Immature natural killer cell (primary cell): Measurements from ENCODE around the gene GATAD1. TPM values are rescaled to one million over a fixed set of nuclear protein-coding genes. Genes with fewer than 3 reads are reported as not detected.
"Not testable (repeated sequence)": the region's sequence is repeated elsewhere in the genome, so short reads cannot be mapped to it uniquely, and the experiment has no call there.

Experiments used
- DNase-seq, 3 donors: peaks; one replicate each; pipeline ENCODE4 v3.0.0; 2022; ENCODE audit warnings: mixed read lengths in 1 of 3
- H3K27ac Mint-ChIP-seq, 6 donors: one replicate each; pipeline ENCODE4 v1.8.0; 2020; ENCODE audit warnings: mixed read lengths in 6 of 6, mild to moderate bottlenecking in 5 of 6, inconsistent platforms in 4 of 6, moderate library complexity in 3 of 6
- H3K27me3 Mint-ChIP-seq, 3 donors: one replicate each; pipeline ENCODE4 v1.8.0; 2020 to 2021; ENCODE audit warnings: low read depth in 3 of 3, mild to moderate bottlenecking in 3 of 3, mixed read lengths in 3 of 3, moderate library complexity in 3 of 3, inconsistent platforms in 1 of 3
- H3K36me3 Mint-ChIP-seq, 3 donors: one replicate each; pipeline ENCODE4 v1.8.0; 2020; ENCODE audit warnings: mixed read lengths in 3 of 3, inconsistent platforms in 2 of 3, mild to moderate bottlenecking in 2 of 3
- H3K4me1 Mint-ChIP-seq, 2 donors: one replicate each; pipeline ENCODE4 v1.8.0; 2020; ENCODE audit warnings: inconsistent platforms in 2 of 2, mild to moderate bottlenecking in 2 of 2, mixed read lengths in 2 of 2, moderate library complexity in 1 of 2
- H3K4me3 Mint-ChIP-seq, 5 donors: one replicate each; pipeline ENCODE4 v1.8.0; 2020; ENCODE audit warnings: mild to moderate bottlenecking in 5 of 5, mixed read lengths in 5 of 5, inconsistent platforms in 3 of 5, moderate library complexity in 3 of 5
- H3K9me3 Mint-ChIP-seq, 6 donors: one replicate each; pipeline ENCODE4 v1.8.0; 2020; ENCODE audit warnings: mild to moderate bottlenecking in 6 of 6, mixed read lengths in 6 of 6, inconsistent platforms in 4 of 6, moderate library complexity in 3 of 6
- polyA plus RNA-seq, 3 donors: library from polyadenylated mRNA; unstranded; fragments of 300-500 nt; fragmentation: Illumina TruSeq; gene quantifications; one replicate each; pipeline ENCODE4 v1.2.3, GENCODE V29; 2021

GATAD1 gene, protein sequence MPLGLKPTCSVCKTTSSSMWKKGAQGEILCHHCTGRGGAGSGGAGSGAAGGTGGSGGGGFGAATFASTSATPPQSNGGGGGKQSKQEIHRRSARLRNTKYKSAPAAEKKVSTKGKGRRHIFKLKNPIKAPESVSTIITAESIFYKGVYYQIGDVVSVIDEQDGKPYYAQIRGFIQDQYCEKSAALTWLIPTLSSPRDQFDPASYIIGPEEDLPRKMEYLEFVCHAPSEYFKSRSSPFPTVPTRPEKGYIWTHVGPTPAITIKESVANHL
- polyA plus RNA-seq = 10 to 100 TPM in 2 of 3 donors, 1 to 10 TPM in 1; 9.3 to 15.0 (median 12.2) TPM

DNA sequence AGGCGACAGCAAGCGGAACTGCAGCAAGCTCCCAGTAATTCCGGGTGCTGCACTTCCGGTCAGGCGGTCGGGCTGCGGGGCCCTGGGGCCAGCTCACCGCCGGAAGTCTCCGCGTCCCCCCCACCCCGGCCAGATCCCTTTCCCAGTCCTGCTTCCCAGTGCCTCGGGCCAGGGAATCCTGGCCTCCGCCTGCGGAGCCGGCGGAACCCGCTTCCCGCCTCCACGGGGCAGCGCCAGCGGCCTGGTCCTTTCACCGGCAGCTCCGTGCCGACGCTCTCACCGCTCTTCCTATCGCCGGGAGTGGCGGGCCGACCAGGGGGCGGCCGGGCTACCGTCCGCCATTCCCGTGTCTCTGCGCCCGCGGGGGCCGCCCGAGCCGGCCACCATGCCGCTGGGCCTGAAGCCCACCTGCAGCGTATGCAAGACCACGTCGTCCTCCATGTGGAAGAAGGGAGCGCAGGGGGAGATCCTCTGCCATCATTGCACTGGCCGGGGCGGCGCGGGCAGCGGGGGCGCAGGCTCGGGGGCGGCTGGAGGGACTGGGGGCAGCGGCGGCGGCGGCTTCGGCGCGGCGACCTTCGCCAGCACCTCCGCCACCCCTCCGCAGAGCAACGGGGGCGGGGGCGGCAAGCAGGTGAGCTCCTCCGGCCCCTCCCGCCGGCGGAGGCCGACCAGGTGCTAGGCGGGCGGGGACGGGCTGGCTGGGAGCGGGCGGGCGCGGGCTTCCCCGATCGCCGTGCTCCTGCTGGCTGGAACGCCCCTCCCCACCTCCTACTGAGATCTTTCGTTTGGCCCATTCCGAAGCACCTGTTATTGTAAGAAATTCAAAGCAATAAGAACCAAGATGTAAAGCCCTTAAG, at the start of gene GATAD1:
Gene GATAD1, plus strand, starts transcription at position 138 of the 860 bp plus-strand sequence. Its CDS starts 248 bp downstream, at position 386.
- DNase-seq = peak; percentile 84 to 87 (median 87)
- H3K4me1 Mint-ChIP-seq = peaks cover 16 to 25% of the 10 kb centered on the region in 2 donors
- H3K9me3 Mint-ChIP-seq = no peaks in the 10 kb centered on the region
- peaks cover 5 to 10% (median 5%) of the 10 kb centered on the region in 3 donors for H3K36me3 Mint-ChIP-seq
- H3K27ac Mint-ChIP-seq = peak within 1 kb of the TSS; percentile 93 to 98 (median 96)
- peaks cover 0 to 4% (median 4%) of the 10 kb centered on the region in 3 donors for H3K27me3 Mint-ChIP-seq
- peak within 1 kb of the TSS; percentile 87 to 98 (median 95) for H3K4me3 Mint-ChIP-seq

DNA sequence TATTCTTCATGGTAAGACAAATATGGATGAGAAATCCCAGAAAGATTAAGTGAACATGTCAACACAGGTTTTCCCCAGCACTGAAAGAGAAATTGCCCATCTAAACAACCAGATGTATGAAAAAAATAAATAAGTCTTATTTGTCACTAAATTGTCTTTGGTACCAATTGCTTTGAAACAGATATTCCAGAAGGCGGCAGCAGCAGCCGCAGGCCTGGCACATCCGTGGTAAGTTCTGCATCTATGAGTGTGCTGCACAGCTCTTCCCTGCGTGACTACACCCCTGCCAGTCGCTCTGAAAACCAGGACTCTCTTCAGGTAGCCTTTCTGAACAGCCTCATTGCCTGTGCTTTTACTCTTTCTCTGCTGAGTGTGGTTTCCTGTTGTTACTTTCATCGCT, 49.7 kb upstream of the GATAD1 start:
- DNase-seq = no peak

DNA sequence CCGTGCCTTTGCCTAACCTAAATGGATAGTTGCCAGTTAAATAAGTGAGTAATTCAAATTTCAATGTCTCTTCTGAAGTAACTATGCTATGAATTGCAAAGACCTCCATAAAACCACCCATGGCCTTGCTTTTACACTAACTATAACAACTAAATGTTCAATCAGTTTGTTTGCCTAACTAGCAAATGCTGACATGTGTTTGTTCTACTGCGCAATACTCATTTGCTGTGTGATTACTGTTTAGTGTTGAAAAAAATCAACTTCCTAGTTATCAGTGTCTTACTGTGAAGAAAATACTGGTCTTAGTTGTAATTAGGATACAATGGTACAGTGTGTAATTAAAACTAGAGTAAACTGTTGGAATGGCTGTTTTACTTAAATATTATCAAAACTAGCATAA, 47.3 kb upstream of the GATAD1 start:
- peaks cover 0 to 5% (median 0%) of the 10 kb centered on the region in 3 donors for H3K27me3 Mint-ChIP-seq
- H3K36me3 Mint-ChIP-seq = peaks cover 14 to 32% (median 27%) of the 10 kb centered on the region in 3 donors
- H3K9me3 Mint-ChIP-seq = no peaks in the 10 kb centered on the region
- H3K4me1 Mint-ChIP-seq = peaks cover 18 to 19% of the 10 kb centered on the region in 2 donors
- DNase-seq = no peak
- no peak overlapping the region for H3K4me3 Mint-ChIP-seq
- H3K27ac Mint-ChIP-seq = no peak overlapping the region

More for the DNA sequence above, 49.7 kb upstream of the GATAD1 start:
- H3K4me1 Mint-ChIP-seq = no peaks in the 10 kb centered on the region
- H3K27me3 Mint-ChIP-seq = no peaks in the 10 kb centered on the region
- peaks cover 14 to 32% (median 27%) of the 10 kb centered on the region in 3 donors for H3K36me3 Mint-ChIP-seq
- H3K4me3 Mint-ChIP-seq = no peak overlapping the region
- H3K27ac Mint-ChIP-seq = no peak overlapping the region
- no peaks in the 10 kb centered on the region for H3K9me3 Mint-ChIP-seq

DNA sequence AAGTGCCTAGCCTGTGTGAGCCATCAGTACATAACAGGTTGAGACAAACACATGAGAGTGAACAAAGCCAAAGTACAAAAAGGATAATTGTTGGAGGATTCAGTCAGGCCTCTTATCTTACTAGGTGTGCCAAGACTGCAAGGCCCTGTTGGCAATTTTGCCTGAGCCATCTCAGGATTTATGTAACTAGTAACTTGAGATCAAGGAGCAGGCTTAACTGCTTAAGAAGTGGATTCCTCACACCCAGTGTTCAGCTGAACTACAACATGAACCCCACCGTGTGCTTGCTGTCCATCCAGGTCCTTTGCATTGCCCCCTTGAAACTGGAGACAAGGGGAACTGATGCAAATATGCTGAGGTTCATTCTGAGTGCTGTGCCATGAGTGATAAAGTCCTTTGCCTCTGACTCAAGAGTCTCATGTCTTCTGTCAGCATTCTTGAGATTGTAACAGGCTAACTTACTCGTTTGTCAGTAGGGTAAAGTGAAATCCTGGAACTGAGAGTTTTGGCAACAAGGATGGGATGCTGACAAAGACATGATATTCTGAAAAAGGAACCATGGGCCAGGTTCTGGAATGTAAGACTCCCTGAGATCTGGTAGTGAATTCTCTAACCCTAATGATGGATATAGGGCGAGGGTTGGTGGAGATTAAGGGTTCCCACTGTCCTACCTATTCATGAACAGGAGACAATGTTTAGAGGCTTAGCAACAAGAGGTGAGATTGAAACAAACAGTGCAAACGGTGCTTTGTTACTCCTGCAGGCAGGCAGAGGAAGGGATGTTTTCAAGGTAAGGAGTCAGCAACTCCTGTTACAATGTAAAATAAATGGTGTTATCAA, 44.1 kb upstream of the GATAD1 start:
- peaks cover 0 to 5% (median 0%) of the 10 kb centered on the region in 3 donors for H3K27me3 Mint-ChIP-seq
- no peak for DNase-seq
- H3K9me3 Mint-ChIP-seq = no peaks in the 10 kb centered on the region
- H3K27ac Mint-ChIP-seq = peak overlapping the region in 5 of 6 donors; percentile 41 to 77 (median 71)
- H3K4me1 Mint-ChIP-seq = peaks cover 18 to 19% of the 10 kb centered on the region in 2 donors
- peaks cover 7 to 19% (median 16%) of the 10 kb centered on the region in 3 donors for H3K36me3 Mint-ChIP-seq
- H3K4me3 Mint-ChIP-seq = peak overlapping the region in 4 of 5 donors; percentile 63 to 78 (median 70)

DNA sequence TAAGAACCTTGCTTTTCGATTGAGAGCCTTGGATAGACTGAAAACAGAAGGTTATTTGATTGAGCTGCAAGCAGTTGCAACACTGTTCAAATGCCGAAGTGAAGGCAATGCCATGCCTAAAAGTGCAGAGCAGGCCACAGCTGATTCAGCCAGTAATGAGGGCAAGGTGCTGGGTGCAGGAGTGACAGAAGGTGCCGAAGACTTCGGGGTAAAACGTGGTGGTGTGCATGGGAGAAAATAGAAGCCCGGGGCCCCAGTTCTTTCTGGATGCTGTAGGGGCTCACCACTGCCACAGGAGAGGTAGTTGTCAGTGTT, 43.6 kb upstream of the GATAD1 start:
- peak overlapping the region; percentile 40 to 78 (median 65) for H3K4me3 Mint-ChIP-seq

DNA sequence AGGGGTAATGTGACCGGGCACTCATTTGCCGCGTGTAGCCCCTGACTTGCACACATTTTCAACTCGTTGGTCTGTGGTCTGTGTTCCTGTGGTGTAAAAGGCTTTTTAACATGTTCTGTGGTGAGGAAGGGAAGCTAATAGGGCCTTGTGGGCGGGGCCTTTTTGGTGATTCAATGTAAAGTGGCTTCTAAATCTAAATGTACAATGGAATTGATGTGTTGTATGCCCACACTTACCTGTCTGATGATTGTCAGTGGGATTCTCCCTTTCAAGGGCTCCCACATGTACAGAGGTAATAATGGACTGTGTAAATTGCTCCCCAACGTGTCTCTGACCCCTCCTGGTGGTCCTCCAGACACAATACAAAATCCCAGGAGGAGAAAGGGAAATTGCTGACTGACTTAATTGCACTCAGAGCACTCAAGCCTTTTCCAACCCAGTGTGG, 43.1 kb upstream of the GATAD1 start:
- H3K9me3 Mint-ChIP-seq = no peaks in the 10 kb centered on the region
- H3K4me1 Mint-ChIP-seq = peaks cover 18 to 19% of the 10 kb centered on the region in 2 donors
- peaks cover 0 to 5% (median 0%) of the 10 kb centered on the region in 3 donors for H3K27me3 Mint-ChIP-seq
- peaks cover 0 to 10% (median 7%) of the 10 kb centered on the region in 3 donors for H3K36me3 Mint-ChIP-seq
- DNase-seq = peak; percentile 60 to 70 (median 64)
- H3K4me3 Mint-ChIP-seq = peak overlapping the region; percentile 40 to 78 (median 65)
- peak overlapping the region; percentile 58 to 86 (median 74) for H3K27ac Mint-ChIP-seq

More for the DNA sequence above, 43.6 kb upstream of the GATAD1 start:
- DNase-seq = no peak
- Mint-ChIP-seq H3K27me3 (peaks cover 0 to 5% (median 0%) of the 10 kb centered on the region in 3 donors), H3K27ac (peak overlapping the region; percentile 58 to 86 (median 74)), H3K4me1 (peaks cover 18 to 19% of the 10 kb centered on the region in 2 donors), H3K9me3 (no peaks in the 10 kb centered on the region), H3K36me3 (peaks cover 2 to 13% (median 10%) of the 10 kb centered on the region in 3 donors)

DNA sequence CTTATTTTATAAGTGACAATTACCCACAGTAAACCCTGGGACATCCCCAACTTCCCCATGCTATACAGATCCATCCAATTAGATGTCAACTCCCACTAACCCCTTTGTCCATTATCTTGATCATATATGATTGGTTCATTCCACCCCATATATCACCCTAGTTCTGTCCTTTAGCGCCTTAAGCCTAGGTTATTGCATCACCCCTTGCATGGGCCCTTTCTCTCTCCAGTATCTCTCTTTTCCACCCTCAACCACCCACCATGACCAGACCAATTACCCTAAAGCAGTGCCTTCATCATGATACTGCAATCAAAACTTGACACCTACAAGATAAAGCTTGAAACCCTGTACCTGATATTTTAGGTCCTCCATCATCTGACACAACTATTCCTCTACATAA, 37.9 kb upstream of the GATAD1 start:
- no peak for DNase-seq
- Mint-ChIP-seq H3K9me3 (no peaks in the 10 kb centered on the region), H3K4me3 (no peak overlapping the region), H3K4me1 (peaks cover 4 to 5% of the 10 kb centered on the region in 2 donors), H3K27me3 (peaks cover 0 to 4% (median 2%) of the 10 kb centered on the region in 3 donors), H3K27ac (no peak overlapping the region), H3K36me3 (peaks cover 0 to 3% (median 0%) of the 10 kb centered on the region in 3 donors)

DNA sequence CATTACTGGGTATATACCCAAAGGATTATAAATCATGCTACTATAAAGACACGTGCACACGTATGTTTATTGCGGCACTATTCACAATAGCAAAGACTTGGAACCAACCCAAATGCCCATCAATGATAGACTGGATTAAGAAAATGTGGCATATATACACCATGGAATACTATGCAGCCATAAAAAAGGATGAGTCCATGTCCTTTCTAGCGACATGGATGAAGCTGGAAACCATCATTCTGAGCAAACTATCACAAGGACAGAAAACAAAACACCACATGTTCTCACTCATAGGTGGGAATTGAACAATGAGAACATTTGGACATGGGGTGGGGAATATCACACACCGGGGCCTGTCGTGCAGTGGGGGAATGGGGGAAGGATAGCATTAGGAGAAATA, 37.1 kb upstream of the GATAD1 start:
- H3K27me3 Mint-ChIP-seq, DNase-seq, H3K4me3 Mint-ChIP-seq, H3K9me3 Mint-ChIP-seq, H3K36me3 Mint-ChIP-seq, H3K4me1 Mint-ChIP-seq, H3K27ac Mint-ChIP-seq: not testable (repeated sequence)

DNA sequence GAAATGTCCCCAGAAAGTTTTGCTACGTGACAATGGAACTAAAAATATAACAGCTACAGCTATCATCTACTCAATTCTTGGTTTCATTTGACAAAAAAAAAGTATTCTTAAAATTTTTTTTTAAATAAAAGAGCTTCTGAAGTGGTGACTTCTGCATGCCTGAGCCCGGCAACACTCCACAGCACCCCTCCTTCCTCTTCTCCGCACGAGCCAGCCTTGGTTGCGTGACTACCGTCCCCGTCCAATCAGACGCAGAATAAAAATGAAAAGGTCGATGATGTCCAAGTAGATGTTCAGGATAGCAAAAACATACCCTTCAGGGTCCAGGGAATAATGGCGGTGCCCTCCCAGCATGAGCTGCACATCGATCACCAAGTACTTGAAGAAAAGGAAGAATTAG, 34.5 kb upstream of the GATAD1 start:
- peaks cover 0 to 4% (median 2%) of the 10 kb centered on the region in 3 donors for H3K27me3 Mint-ChIP-seq
- no peaks in the 10 kb centered on the region for H3K36me3 Mint-ChIP-seq
- H3K9me3 Mint-ChIP-seq = no peaks in the 10 kb centered on the region
- no peak overlapping the region for H3K4me3 Mint-ChIP-seq
- H3K27ac Mint-ChIP-seq = no peak overlapping the region
- H3K4me1 Mint-ChIP-seq = no peaks in the 10 kb centered on the region
- no peak for DNase-seq

DNA sequence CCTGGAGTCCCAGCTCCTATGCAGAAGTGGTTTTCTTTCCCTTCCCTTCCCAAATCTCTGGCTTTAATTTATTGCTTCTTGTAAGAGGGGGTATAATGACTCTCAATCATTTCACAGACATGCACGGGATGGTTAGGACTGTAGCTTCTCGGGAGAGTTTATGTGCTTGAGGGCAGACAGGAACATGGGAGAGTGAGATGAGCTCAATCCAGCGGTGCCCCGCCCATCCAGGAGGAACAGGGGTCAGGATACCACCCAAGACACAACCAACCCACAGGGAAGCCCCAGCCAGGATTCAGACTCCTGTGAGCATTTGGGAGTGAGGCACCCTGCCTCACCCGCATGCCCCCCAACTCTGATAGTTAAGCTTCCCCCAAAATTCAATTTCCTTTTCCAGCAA, 33.7 kb upstream of the GATAD1 start:
- no peaks in the 10 kb centered on the region for H3K4me1 Mint-ChIP-seq
- DNase-seq = no peak
- no peak overlapping the region for H3K27ac Mint-ChIP-seq
- no peak overlapping the region for H3K4me3 Mint-ChIP-seq
- no peaks in the 10 kb centered on the region for H3K36me3 Mint-ChIP-seq
- H3K27me3 Mint-ChIP-seq = peaks cover 0 to 4% (median 2%) of the 10 kb centered on the region in 3 donors
- no peaks in the 10 kb centered on the region for H3K9me3 Mint-ChIP-seq

DNA sequence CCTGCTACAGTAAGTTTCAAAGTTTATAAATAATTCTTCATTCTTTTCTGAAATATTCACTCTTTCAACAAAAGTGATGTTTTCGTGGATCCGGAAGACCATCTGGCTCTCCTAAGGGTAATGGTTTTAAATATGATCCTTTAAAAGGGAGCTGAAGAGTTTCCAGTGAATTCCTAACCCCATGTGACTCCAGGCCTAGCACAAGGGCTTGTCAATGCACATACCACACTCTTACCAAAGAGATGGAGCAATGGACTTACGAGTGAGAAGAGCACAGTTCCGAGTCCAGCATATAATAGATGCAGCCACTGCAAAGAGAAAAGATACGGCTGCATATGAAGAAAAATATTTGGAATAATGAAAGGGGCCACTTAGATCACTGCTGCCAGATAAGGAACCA, 32.1 kb upstream of the GATAD1 start:
- Mint-ChIP-seq H3K27ac (no peak overlapping the region), H3K9me3 (no peaks in the 10 kb centered on the region), H3K4me3 (no peak overlapping the region), H3K4me1 (no peaks in the 10 kb centered on the region), H3K27me3 (peaks cover 0 to 4% (median 4%) of the 10 kb centered on the region in 3 donors), H3K36me3 (no peaks in the 10 kb centered on the region)
- no peak for DNase-seq

DNA sequence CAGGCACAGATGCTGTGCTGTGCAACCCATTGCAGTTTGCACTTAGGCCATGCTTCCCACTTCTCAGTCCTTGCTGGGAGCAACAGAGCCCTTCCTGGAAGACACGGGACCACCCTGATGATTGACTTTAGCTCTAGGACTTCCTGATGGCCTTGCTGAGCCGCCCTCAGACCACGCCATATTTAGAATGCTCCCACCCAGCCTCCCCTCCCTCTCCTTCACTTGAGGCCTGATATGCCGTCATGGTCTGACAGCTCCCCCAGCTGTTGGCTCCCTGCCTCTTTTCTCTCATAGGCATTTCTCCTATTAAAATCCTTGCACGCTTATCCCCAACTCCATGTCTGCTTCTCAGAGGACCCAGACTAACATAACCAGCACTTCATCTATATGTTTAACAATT, 29.4 kb upstream of the GATAD1 start:
- H3K27me3 Mint-ChIP-seq = peaks cover 0 to 8% (median 4%) of the 10 kb centered on the region in 3 donors
- no peaks in the 10 kb centered on the region for H3K36me3 Mint-ChIP-seq
- H3K9me3 Mint-ChIP-seq = no peaks in the 10 kb centered on the region
- no peaks in the 10 kb centered on the region for H3K4me1 Mint-ChIP-seq
- H3K4me3 Mint-ChIP-seq = no peak overlapping the region
- no peak for DNase-seq
- H3K27ac Mint-ChIP-seq = no peak overlapping the region

DNA sequence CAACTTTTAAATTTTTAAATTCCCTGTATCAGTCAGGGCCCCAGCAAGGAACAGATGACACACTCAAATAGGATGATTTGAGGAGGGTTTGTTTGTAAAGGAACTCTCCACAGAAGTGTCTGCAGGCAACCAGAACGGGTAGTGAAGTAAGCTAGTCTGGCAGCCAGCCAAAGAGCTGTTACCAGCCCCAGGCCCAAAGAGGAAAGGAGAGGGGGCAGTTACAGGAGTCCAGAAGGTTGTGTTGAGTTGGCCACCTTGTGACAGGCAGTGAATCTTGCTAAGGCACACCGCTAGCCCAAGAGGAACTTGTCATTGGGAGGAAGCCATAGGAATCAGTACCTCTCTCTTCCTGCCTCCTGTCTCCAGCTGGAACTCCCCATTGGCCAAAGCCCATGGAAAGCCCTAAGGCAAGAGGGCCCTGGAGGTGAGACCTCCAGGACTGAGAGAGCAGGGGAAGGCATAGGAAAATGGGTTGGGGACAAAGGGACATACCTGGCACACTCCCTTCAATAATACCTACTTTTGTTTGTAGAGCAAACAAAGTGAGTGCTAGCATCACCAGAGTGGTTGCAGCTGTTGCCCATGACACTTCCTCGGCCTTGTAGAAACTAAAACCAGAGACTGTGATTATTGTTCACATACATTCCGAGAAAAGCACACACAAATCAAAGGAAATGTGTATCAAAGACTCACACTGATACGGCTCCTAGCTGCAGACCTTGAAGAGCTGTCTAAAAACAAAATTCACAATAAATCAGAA, 25.4 kb upstream of the GATAD1 start:
- no peaks in the 10 kb centered on the region for H3K36me3 Mint-ChIP-seq
- no peak overlapping the region for H3K4me3 Mint-ChIP-seq
- H3K27me3 Mint-ChIP-seq = peaks cover 3 to 15% (median 12%) of the 10 kb centered on the region in 3 donors
- DNase-seq = no peak
- H3K27ac Mint-ChIP-seq = no peak overlapping the region
- H3K9me3 Mint-ChIP-seq = no peaks in the 10 kb centered on the region
- H3K4me1 Mint-ChIP-seq = peaks cover 6 to 12% of the 10 kb centered on the region in 2 donors
